Measurements from ENCODE around the gene PREX1.

The PREX1 gene

GRCh38 chr20:48797850-48798747 lies 29.7 kb downstream of the PREX1 start:
- no peak for DNase-seq
- H3K27me3 ChIP-seq (replicated peaks; ENCODE audit: control insufficient read depth, insufficient read depth, low read length, poor library complexity, severe bottlenecking): no peaks in the 10 kb centered on the region
- no peaks in the 10 kb centered on the region for H3K36me3 ChIP-seq (ENCODE audit: control insufficient read depth, insufficient read depth, low read length)
- no peak overlapping the region for H3K4me3 ChIP-seq (ENCODE audit: insufficient read depth, low read depth, low read length, poor library complexity, severe bottlenecking)
- peak overlapping the region; percentile 9 for H3K27ac ChIP-seq (ENCODE audit: insufficient read depth, low read length, poor library complexity, severe bottlenecking)
- no peaks in the 10 kb centered on the region for H3K9me3 ChIP-seq (ENCODE audit: control insufficient read depth, low read length)
- H3K4me1 ChIP-seq (ENCODE audit: control insufficient read depth, insufficient read depth, low read length, poor library complexity, severe bottlenecking): peaks cover 18% of the 10 kb centered on the region

- Histone ChIP-seq H3K36me3 (ENCODE audit: control insufficient read depth, insufficient read depth, low read length) (no peaks in the 10 kb centered on the region), H3K4me3 (ENCODE audit: insufficient read depth, low read depth, low read length, poor library complexity, severe bottlenecking) (no peak overlapping the region), H3K27me3 (replicated peaks; ENCODE audit: control insufficient read depth, insufficient read depth, low read length, poor library complexity, severe bottlenecking) (no peaks in the 10 kb centered on the region), H3K9me3 (ENCODE audit: control insufficient read depth, low read length) (no peaks in the 10 kb centered on the region), H3K27ac (ENCODE audit: insufficient read depth, low read length, poor library complexity, severe bottlenecking) (no peak overlapping the region), H3K4me1 (ENCODE audit: control insufficient read depth, insufficient read depth, low read length, poor library complexity, severe bottlenecking) (peaks cover 18% of the 10 kb centered on the region)
- DNase-seq: no peak
These were observed 30.4 kb downstream of the PREX1 start for GRCh38 chr20:48797275-48797825.

- Histone ChIP-seq H3K4me3 (ENCODE audit: insufficient read depth, low read depth, low read length, poor library complexity, severe bottlenecking) (no peak overlapping the region), H3K27ac (ENCODE audit: insufficient read depth, low read length, poor library complexity, severe bottlenecking) (no peak overlapping the region), H3K27me3 (replicated peaks; ENCODE audit: control insufficient read depth, insufficient read depth, low read length, poor library complexity, severe bottlenecking) (no peaks in the 10 kb centered on the region), H3K4me1 (ENCODE audit: control insufficient read depth, insufficient read depth, low read length, poor library complexity, severe bottlenecking) (peaks cover 29% of the 10 kb centered on the region), H3K9me3 (ENCODE audit: control insufficient read depth, low read length) (no peaks in the 10 kb centered on the region), H3K36me3 (ENCODE audit: control insufficient read depth, insufficient read depth, low read length) (no peaks in the 10 kb centered on the region)
- no peak for DNase-seq
These were observed 32.1 kb downstream of the PREX1 start for GRCh38 chr20:48795732-48796131.

- Histone ChIP-seq H3K4me1 (ENCODE audit: control insufficient read depth, insufficient read depth, low read length, poor library complexity, severe bottlenecking) (peaks cover 33% of the 10 kb centered on the region), H3K9me3 (ENCODE audit: control insufficient read depth, low read length) (no peaks in the 10 kb centered on the region), H3K27ac (ENCODE audit: insufficient read depth, low read length, poor library complexity, severe bottlenecking) (no peak overlapping the region), H3K36me3 (ENCODE audit: control insufficient read depth, insufficient read depth, low read length) (no peaks in the 10 kb centered on the region), H3K4me3 (ENCODE audit: insufficient read depth, low read depth, low read length, poor library complexity, severe bottlenecking) (no peak overlapping the region), H3K27me3 (replicated peaks; ENCODE audit: control insufficient read depth, insufficient read depth, low read length, poor library complexity, severe bottlenecking) (no peaks in the 10 kb centered on the region)
- no peak for DNase-seq
These were observed 32.9 kb downstream of the PREX1 start for GRCh38 chr20:48794816-48795457.

DNA sequence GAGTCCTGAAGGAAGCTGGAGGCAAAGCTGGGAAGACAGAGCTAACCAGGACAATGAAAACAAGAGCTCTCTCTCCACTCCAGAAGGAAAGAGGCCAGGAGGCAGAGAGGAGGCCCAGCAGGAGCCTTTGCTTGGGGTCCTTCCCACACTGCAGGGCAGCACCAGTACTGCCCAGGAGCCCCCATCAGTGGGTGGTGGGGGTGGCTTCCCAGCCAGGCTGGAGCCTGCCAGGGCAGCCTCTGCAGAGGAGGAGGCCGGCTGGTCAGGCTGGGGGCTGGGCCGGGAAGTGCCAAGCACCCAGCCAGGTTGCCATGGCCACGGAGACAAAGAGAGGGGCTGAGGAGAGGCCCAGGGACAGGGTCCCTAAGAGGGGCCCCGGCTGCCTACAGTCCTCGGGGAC lies 33.4 kb downstream of the PREX1 start:
- no peak for DNase-seq
- H3K4me1 ChIP-seq (ENCODE audit: control insufficient read depth, insufficient read depth, low read length, poor library complexity, severe bottlenecking): peaks cover 27% of the 10 kb centered on the region
- no peaks in the 10 kb centered on the region for H3K9me3 ChIP-seq (ENCODE audit: control insufficient read depth, low read length)
- H3K4me3 ChIP-seq (ENCODE audit: insufficient read depth, low read depth, low read length, poor library complexity, severe bottlenecking): no peak overlapping the region
- no peak overlapping the region for H3K27ac ChIP-seq (ENCODE audit: insufficient read depth, low read length, poor library complexity, severe bottlenecking)
- no peaks in the 10 kb centered on the region for H3K27me3 ChIP-seq (replicated peaks; ENCODE audit: control insufficient read depth, insufficient read depth, low read length, poor library complexity, severe bottlenecking)
- H3K36me3 ChIP-seq (ENCODE audit: control insufficient read depth, insufficient read depth, low read length): no peaks in the 10 kb centered on the region

DNA sequence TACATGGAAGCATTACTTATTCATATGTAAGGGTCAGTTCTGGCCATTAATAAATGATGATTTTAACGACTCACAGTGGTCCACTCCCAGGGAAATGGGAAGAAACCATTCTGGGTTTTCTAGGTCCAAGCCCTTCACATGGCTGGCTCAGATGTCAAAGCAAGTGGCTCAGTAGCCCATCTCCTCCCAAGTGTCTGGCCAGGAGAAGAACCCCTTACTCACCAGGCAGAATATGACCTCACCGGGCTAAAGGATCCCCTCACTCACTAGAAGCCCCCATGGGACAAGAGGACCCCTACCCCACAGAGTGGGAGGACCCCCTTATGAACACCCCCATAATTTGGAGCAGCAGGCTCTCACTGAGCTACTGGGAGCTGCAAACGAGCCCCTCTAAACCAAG lies 34.0 kb downstream of the PREX1 start:
- Histone ChIP-seq H3K9me3 (ENCODE audit: control insufficient read depth, low read length) (no peaks in the 10 kb centered on the region), H3K27me3 (replicated peaks; ENCODE audit: control insufficient read depth, insufficient read depth, low read length, poor library complexity, severe bottlenecking) (no peaks in the 10 kb centered on the region), H3K4me3 (ENCODE audit: insufficient read depth, low read depth, low read length, poor library complexity, severe bottlenecking) (no peak overlapping the region), H3K27ac (ENCODE audit: insufficient read depth, low read length, poor library complexity, severe bottlenecking) (no peak overlapping the region), H3K36me3 (ENCODE audit: control insufficient read depth, insufficient read depth, low read length) (no peaks in the 10 kb centered on the region), H3K4me1 (ENCODE audit: control insufficient read depth, insufficient read depth, low read length, poor library complexity, severe bottlenecking) (peaks cover 26% of the 10 kb centered on the region)
- no peak for DNase-seq

GRCh38 chr20:48791666-48792071 lies 36.1 kb downstream of the PREX1 start:
- Histone ChIP-seq H3K36me3 (ENCODE audit: control insufficient read depth, insufficient read depth, low read length) (peaks cover 5% of the 10 kb centered on the region), H3K4me1 (ENCODE audit: control insufficient read depth, insufficient read depth, low read length, poor library complexity, severe bottlenecking) (peaks cover 28% of the 10 kb centered on the region), H3K27ac (ENCODE audit: insufficient read depth, low read length, poor library complexity, severe bottlenecking) (no peak overlapping the region)

GRCh38 chr20:48791014-48791413 lies 36.8 kb downstream of the PREX1 start:
- Histone ChIP-seq H3K9me3 (ENCODE audit: control insufficient read depth, low read length) (no peaks in the 10 kb centered on the region), H3K27me3 (replicated peaks; ENCODE audit: control insufficient read depth, insufficient read depth, low read length, poor library complexity, severe bottlenecking) (no peaks in the 10 kb centered on the region), H3K4me3 (ENCODE audit: insufficient read depth, low read depth, low read length, poor library complexity, severe bottlenecking) (no peak overlapping the region), H3K36me3 (ENCODE audit: control insufficient read depth, insufficient read depth, low read length) (peaks cover 5% of the 10 kb centered on the region), H3K4me1 (ENCODE audit: control insufficient read depth, insufficient read depth, low read length, poor library complexity, severe bottlenecking) (peaks cover 26% of the 10 kb centered on the region), H3K27ac (ENCODE audit: insufficient read depth, low read length, poor library complexity, severe bottlenecking) (no peak overlapping the region)
- no peak for DNase-seq

More at GRCh38 chr20:48791666-48792071, 36.1 kb downstream of the PREX1 start:
- DNase-seq: no peak
- Histone ChIP-seq H3K27me3 (replicated peaks; ENCODE audit: control insufficient read depth, insufficient read depth, low read length, poor library complexity, severe bottlenecking) (no peaks in the 10 kb centered on the region), H3K9me3 (ENCODE audit: control insufficient read depth, low read length) (no peaks in the 10 kb centered on the region), H3K4me3 (ENCODE audit: insufficient read depth, low read depth, low read length, poor library complexity, severe bottlenecking) (no peak overlapping the region)

DNA sequence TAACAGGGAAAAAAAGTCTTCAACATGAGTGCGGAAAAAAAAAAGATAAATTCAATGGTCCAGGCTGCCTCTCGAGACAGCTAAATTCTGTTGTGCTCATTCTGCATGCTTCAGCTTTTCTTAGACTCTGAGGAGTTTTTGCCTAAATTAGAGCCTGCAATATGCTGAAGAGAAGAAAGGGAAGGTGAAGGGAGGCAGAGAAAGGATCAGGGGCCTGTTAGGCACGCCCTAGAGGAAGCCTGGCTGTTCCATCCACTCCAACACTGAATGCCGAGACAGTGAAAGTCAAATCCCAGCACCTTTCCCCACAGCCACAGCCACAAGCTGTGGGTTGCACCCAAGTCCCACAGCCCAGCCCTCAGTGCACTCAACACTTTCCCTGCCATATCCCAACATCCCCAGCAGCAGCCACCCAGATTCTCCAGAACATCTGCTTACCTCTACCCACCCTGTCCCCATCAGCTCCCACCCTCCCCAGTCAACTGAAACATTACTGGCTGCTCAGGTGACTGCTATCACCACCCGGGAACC lies 37.3 kb downstream of the PREX1 start:
- no peaks in the 10 kb centered on the region for H3K9me3 ChIP-seq (ENCODE audit: control insufficient read depth, low read length)
- H3K27me3 ChIP-seq (replicated peaks; ENCODE audit: control insufficient read depth, insufficient read depth, low read length, poor library complexity, severe bottlenecking): no peaks in the 10 kb centered on the region
- peaks cover 5% of the 10 kb centered on the region for H3K36me3 ChIP-seq (ENCODE audit: control insufficient read depth, insufficient read depth, low read length)
- peaks cover 30% of the 10 kb centered on the region for H3K4me1 ChIP-seq (ENCODE audit: control insufficient read depth, insufficient read depth, low read length, poor library complexity, severe bottlenecking)
- DNase-seq: no peak
- no peak overlapping the region for H3K4me3 ChIP-seq (ENCODE audit: insufficient read depth, low read depth, low read length, poor library complexity, severe bottlenecking)
- no peak overlapping the region for H3K27ac ChIP-seq (ENCODE audit: insufficient read depth, low read length, poor library complexity, severe bottlenecking)
